ENCODE data around the gene DHRS3.

DHRS3 gene

DNA sequence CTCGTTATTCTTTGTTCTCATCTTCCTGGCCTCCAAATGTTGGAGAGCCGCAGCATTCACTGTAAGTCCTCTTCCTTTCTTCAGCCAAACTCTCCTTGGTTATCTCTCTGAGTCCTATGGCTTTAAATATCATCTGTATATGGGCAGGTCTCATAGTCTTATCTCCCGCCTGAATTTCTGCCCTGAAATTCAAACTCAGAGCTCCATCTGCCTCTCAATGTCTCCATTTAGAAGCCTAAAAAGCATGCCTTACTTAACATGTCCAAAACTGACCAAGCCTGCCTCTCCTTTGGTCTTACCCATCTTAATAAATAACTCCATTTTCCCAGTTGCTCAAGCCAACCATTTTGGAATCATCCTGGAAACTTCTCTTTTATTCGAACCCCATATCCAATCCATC, 80.7 kb downstream of the DHRS3 start:
- in situ Hi-C loops (cut with HindIII; ENCODE audit: low sequenced_read_pairs), result no loop called here
- no peak overlapping the region for H3K4me3 ChIP-seq (ENCODE audit: low read depth, low read length)
- TF ChIP-seq, protein P1, sequence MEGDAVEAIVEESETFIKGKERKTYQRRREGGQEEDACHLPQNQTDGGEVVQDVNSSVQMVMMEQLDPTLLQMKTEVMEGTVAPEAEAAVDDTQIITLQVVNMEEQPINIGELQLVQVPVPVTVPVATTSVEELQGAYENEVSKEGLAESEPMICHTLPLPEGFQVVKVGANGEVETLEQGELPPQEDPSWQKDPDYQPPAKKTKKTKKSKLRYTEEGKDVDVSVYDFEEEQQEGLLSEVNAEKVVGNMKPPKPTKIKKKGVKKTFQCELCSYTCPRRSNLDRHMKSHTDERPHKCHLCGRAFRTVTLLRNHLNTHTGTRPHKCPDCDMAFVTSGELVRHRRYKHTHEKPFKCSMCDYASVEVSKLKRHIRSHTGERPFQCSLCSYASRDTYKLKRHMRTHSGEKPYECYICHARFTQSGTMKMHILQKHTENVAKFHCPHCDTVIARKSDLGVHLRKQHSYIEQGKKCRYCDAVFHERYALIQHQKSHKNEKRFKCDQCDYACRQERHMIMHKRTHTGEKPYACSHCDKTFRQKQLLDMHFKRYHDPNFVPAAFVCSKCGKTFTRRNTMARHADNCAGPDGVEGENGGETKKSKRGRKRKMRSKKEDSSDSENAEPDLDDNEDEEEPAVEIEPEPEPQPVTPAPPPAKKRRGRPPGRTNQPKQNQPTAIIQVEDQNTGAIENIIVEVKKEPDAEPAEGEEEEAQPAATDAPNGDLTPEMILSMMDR (IDR thresholded peaks at IDR 0.05; ENCODE audit: low read depth, low read length, missing control alignments), result no peak
- no peak for DNase-seq (ENCODE audit: low read depth)

DNA sequence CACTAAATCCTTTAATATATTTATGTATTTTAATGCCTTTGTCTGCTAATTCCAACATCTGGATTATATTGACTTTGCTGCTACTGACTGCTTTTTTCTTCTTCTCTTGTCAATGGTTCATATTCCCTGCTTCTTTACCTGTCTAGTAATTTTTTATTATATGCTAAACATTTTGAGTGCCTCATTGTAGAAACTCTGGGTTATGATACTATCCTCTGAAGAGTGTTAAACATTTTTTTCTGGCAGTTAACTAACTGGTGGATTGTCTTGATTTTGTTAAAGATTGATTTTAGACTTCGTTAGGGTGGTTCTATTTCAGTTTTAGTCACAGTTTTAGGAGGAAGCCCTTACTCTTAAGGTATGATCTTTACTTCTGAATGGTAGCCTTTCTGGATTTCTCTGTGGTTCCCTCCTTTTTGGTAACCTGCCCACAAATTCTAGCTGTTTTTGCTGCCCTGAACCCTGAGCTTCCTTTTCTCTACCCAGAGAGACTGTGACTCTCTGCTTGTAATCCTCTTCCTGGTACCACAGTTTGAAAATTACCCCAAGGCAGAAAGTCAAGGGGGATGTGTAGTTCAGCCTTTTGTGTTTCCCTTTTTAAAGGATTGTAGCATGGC, 81.9 kb downstream of the DHRS3 start:
- TF ChIP-seq, protein P1 (IDR thresholded peaks at IDR 0.05; ENCODE audit: low read depth, low read length, missing control alignments), result no peak
- in situ Hi-C loops (cut with HindIII; ENCODE audit: low sequenced_read_pairs), result no loop called here

DNA sequence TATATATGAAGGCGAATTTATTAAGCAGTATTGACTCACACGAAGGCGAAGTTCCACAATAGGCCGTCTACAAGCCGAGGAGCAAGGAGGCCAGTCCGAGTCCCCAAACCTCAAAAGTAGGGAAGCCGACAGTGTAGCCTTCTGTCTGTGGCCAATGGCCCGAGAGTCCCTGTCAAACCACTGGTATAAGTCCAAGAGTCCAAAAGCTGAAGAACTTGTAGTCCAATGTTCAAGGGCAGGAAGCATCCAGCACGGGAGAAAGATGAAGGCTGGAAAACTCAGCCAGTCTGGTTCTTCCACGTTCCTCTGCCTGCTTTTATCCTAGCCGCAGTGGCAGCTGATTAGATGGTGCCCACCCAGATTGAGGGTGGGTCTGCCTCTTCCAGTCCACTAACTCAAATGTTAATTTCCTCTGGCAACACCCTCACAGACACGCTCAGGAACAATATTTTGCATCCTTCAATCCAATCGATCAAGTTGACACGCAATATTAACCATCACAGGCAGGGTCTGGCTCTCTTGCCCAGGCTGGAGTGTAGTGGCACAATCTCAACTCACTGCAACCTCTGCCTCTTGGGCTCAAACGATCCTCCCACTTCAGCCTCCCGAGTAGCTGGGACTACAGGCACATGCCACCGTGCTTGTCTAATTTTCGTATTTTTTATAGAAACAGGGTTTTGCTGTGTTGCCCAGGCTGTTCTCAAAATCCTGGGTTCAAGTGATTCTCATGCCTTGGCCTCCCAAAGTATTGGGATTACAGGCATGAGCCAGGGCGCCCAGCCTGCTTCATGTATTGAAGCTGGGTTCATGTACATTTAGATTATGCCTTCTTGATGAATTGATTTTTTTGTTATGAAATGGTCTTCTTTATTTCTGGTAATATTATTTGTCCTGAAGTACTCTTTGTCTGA, 85.3 kb downstream of the DHRS3 start:
- TF ChIP-seq, protein P1 (IDR thresholded peaks at IDR 0.05; ENCODE audit: low read depth, low read length, missing control alignments), result no peak
- in situ Hi-C loops (cut with HindIII; ENCODE audit: low sequenced_read_pairs), result no loop called here
- no peak overlapping the region for H3K4me3 ChIP-seq (ENCODE audit: low read depth, low read length)
- no peak for DNase-seq (ENCODE audit: low read depth)

More for the DNA sequence above, 81.9 kb downstream of the DHRS3 start:
- DNase-seq (ENCODE audit: low read depth), result no peak
- no peak overlapping the region for H3K4me3 ChIP-seq (ENCODE audit: low read depth, low read length)

DNA sequence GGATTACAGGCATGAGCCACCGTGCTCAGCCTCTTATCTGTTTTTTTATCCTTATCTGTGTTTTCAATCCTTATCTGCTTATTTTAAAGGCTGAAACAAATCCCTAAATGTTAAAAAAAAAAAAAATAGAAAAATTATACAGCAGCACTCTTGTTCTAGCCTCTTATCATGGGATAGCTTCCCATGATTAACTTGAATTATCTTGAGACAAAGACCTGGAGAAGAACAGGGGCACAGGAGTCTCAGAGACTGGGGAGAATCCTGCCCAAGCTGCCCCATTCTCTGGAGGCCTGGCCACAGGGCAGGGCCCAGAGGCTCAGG, 86.9 kb downstream of the DHRS3 start:
- H3K4me3 ChIP-seq (ENCODE audit: low read depth, low read length), result no peak overlapping the region
- no peak for DNase-seq (ENCODE audit: low read depth)
- in situ Hi-C loops (cut with HindIII; ENCODE audit: low sequenced_read_pairs), result no loop called here
- TF ChIP-seq, protein P1 (IDR thresholded peaks at IDR 0.05; ENCODE audit: low read depth, low read length, missing control alignments), result no peak

- DNase-seq (ENCODE audit: low read depth), result no peak
- in situ Hi-C loops (cut with HindIII; ENCODE audit: low sequenced_read_pairs), result no loop called here
- TF ChIP-seq, protein P1 (IDR thresholded peaks at IDR 0.05; ENCODE audit: low read depth, low read length, missing control alignments), result no peak
- no peak overlapping the region for H3K4me3 ChIP-seq (ENCODE audit: low read depth, low read length)
Measured at GRCh38 chr1:12530462-12531178, 87.4 kb downstream of the DHRS3 start.

GRCh38 chr1:12529640-12530174, 88.3 kb downstream of the DHRS3 start:
- in situ Hi-C loops (cut with HindIII; ENCODE audit: low sequenced_read_pairs), result no loop called here
- DNase-seq (ENCODE audit: low read depth), result no peak
- no peak overlapping the region for H3K4me3 ChIP-seq (ENCODE audit: low read depth, low read length)
- TF ChIP-seq, protein P1 (IDR thresholded peaks at IDR 0.05; ENCODE audit: low read depth, low read length, missing control alignments), result no peak

All from astrocyte of the cerebellum (primary cell).